Caco-2 (cell line): ENCODE measurements around the gene GPR78. TPM values are rescaled to one million over a fixed set of nuclear protein-coding genes. Genes with fewer than 3 reads are reported as not detected.

Experiments
- BruUV-seq: library from RNA; stranded (reverse); fragments of 400-500 nt; replicated peaks from 2 replicates; lab custom pipeline; 2021; lab: Mats Ljungman, UMichigan
- CTCF ChIA-PET: fragments of 300-600 bp; sonication (Branson Sonifier 250); formaldehyde crosslinking; loops from one replicate; lab custom pipeline; 2022; ENCODE audit warnings: antibody characterized with exemption; lab: Charles Lee
- POLR2A ChIA-PET: fragments of 300-600 bp; sonication (Branson Sonifier 250); formaldehyde crosslinking; loops from one replicate; lab custom pipeline; 2022; ENCODE audit warnings: antibody characterized with exemption; lab: Charles Lee
- DNase-seq, 2 experiments: peaks; one replicate each; pipeline versions ENCODE4 v3.0.0 to v3.0.0-alpha.2; 2020 to 2022
- H3K27me3 ChIP-seq: replicated peaks from 2 replicates; pipeline ENCODE4 v1.6.0; 2011; ENCODE audit warnings: low read length; ENCODE audit not compliant: control insufficient read depth, insufficient read depth
- H3K36me3 ChIP-seq: 2 replicates; pipeline ENCODE4 v1.5.1; 2011; ENCODE audit warnings: low read length; ENCODE audit not compliant: control insufficient read depth, insufficient read depth
- H3K4me1 ChIP-seq: fragments of 250-450 bp; sonication (Bioruptor Pico); 2 replicates; pipeline ENCODE4 v1.5.1; 2020; ENCODE audit warnings: mild to moderate bottlenecking
- H3K4me3 ChIP-seq: 2 replicates; pipeline ENCODE4 v1.5.1; 2011; ENCODE audit warnings: low read depth, mild to moderate bottlenecking, control low read depth, low read length
- H3K9me3 ChIP-seq: fragments of 250-450 bp; sonication (Bioruptor Pico); 2 replicates; pipeline ENCODE4 v1.5.1; 2020; ENCODE audit warnings: mild to moderate bottlenecking, moderate library complexity
- H3K27ac Mint-ChIP-seq: one replicate; pipeline ENCODE4 v1.8.0; 2022; ENCODE audit warnings: mixed read lengths; ENCODE audit not compliant: unreplicated experiment
- H3K27me3 Mint-ChIP-seq: one replicate; pipeline ENCODE4 v1.8.0; 2022; ENCODE audit warnings: mixed read lengths; ENCODE audit not compliant: insufficient read depth, unreplicated experiment
- H3K36me3 Mint-ChIP-seq: one replicate; pipeline ENCODE4 v1.8.0; 2022; ENCODE audit warnings: mild to moderate bottlenecking, mixed read lengths; ENCODE audit not compliant: insufficient read depth, unreplicated experiment
- H3K4me1 Mint-ChIP-seq: one replicate; pipeline ENCODE4 v1.8.0; 2022; ENCODE audit warnings: low read depth, mixed read lengths; ENCODE audit not compliant: unreplicated experiment
- H3K4me3 Mint-ChIP-seq: one replicate; pipeline ENCODE4 v1.8.0; 2022; ENCODE audit warnings: mild to moderate bottlenecking, moderate library complexity, mixed read lengths; ENCODE audit not compliant: unreplicated experiment
- H3K9me3 Mint-ChIP-seq: one replicate; pipeline ENCODE4 v1.8.0; 2022; ENCODE audit warnings: mixed read lengths; ENCODE audit not compliant: unreplicated experiment
- intact Hi-C: fragments of 100-400 bp; cut with micrococcal nuclease; formaldehyde crosslinking; loops from one replicate; pipeline ENCODE4 v1.10.0; 2022; ENCODE audit not compliant: unreplicated experiment
- total RNA-seq: library from RNA; stranded (reverse); gene quantifications from 2 replicates; pipeline ENCODE4 v1.2.3, GENCODE V29; 2022
- TF ChIP-seq, protein P1 (sequence below), 2 experiments: fragments of 200-600 bp in 1 of 2; IDR thresholded peaks; 1 replicate in 1 of 2; 2 replicates in 1 of 2; pipeline versions ENCODE4 v1.5.1 to v1.8.0; 2011 to 2022; ENCODE audit warnings: antibody characterized with exemption in 1 of 2, control low read depth in 1 of 2, inconsistent platforms in 1 of 2, low read depth in 1 of 2, low read length in 1 of 2, mild to moderate bottlenecking in 1 of 2, moderate library complexity in 1 of 2; ENCODE audit not compliant: insufficient read depth in 1 of 2, severe bottlenecking in 1 of 2, unreplicated experiment in 1 of 2

Gene GPR78
- total RNA-seq, 1 experiment from 2014 or later: 0.68 TPM

DNA sequence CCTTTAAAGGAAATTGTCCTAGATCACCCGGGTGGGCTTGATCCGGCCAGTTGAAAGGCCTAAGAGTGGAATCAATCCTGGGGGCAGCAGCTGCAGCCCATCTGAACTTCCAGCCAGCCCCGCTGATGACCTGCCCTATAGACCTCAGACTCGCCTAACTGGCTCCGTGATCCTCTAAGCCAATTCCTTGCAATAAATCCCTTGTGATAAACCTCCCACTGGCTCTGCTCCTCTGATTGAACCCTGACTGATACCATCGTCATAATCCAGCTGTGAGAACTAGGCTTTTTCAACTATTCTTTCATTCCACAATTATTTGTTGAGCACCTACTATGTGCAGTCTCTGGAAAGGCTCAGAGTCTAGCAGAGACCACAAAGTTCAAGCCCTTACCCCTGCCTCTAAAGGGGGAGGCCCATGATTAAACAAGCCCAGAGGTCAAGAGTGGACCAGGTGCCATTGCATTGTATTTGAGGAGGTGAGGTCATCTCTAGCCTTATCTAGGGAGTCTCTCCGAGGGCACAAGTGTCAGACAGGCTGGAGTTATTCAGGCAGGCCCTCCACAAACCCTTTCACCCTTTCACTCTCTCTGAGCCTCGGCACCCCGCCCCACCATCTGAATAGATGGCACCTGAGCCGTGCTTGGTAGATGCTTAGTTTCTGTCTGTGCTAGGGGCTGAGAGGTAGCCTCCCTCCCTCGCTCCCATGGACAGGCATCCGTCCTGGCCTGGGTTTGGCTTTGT lies 20.5 kb upstream of the GPR78 start:
- Mint-ChIP-seq H3K4me3 (no peak overlapping the region), H3K4me1 (peaks cover 28% of the 10 kb centered on the region), H3K27ac (no peak overlapping the region), H3K27me3 (no peaks in the 10 kb centered on the region), H3K9me3 (no peaks in the 10 kb centered on the region), H3K36me3 (peaks cover 5% of the 10 kb centered on the region)
- no peaks in the 10 kb centered on the region for H3K27me3 ChIP-seq
- ChIA-PET CTCF (interaction anchor here (0.8 to 1.0 kb wide), 2 partner anchors 26 to 100 kb away, joined by 3 to 9 read pairs; no protein-coding TSS in a partner anchor), POLR2A (no interaction called here)
- TF ChIP-seq, protein P1, sequence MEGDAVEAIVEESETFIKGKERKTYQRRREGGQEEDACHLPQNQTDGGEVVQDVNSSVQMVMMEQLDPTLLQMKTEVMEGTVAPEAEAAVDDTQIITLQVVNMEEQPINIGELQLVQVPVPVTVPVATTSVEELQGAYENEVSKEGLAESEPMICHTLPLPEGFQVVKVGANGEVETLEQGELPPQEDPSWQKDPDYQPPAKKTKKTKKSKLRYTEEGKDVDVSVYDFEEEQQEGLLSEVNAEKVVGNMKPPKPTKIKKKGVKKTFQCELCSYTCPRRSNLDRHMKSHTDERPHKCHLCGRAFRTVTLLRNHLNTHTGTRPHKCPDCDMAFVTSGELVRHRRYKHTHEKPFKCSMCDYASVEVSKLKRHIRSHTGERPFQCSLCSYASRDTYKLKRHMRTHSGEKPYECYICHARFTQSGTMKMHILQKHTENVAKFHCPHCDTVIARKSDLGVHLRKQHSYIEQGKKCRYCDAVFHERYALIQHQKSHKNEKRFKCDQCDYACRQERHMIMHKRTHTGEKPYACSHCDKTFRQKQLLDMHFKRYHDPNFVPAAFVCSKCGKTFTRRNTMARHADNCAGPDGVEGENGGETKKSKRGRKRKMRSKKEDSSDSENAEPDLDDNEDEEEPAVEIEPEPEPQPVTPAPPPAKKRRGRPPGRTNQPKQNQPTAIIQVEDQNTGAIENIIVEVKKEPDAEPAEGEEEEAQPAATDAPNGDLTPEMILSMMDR (IDR thresholded peaks at IDR 0.05; ENCODE audit: insufficient read depth in 1 of 2, low read depth in 1 of 2, low read length in 1 of 2, severe bottlenecking in 1 of 2, unreplicated experiment in 1 of 2): no peak
- peaks cover 65% of the 10 kb centered on the region for H3K4me1 ChIP-seq
- DNase-seq: peak in 1 of 2 experiments; percentile 30
- no peak overlapping the region for H3K4me3 ChIP-seq
- BruUV-seq: no TSS peak
- no peaks in the 10 kb centered on the region for H3K9me3 ChIP-seq
- H3K36me3 ChIP-seq: no peaks in the 10 kb centered on the region
- intact Hi-C loops: loop anchor here (5.0 kb wide), 1 partner anchor 33 kb away; the partner anchor contains the start of gene CPZ

DNA sequence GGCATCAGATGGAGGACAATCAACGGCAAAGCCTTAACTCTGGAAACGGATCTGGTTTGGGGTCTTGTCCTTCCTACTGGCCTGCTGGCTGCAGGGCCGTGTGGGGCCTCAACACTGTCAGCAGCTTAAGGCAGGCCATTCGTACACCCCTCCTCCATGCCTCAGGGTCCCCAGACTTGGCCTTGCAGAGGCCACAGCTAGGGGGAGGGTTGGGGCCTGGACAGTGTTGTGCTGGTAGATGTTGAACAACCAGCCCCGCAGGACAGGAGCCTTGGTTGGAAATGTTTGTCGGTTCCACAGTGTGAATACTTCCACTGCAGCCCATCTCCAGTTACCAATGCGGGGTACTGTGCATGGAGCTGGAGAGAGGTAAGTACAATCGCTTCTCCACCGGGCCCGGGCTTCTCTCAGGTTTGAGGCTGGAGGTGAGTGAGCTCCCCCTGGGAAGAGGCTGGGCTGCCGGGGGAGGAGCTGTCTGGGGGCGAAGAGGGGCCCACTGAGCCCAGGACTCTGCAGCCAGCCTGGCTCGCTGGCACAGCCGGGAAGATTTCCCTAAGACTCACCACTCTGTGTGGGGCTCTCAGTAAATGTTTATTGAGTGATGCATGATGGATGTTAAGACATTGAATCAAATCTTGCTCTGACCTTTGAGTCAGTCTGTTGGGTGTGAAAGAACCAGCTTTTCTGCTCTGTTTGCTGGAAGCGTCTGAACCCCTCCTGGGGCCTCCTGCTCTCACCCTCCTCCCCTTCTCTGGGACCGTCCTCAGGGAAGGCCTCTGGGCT lies 19.7 kb upstream of the GPR78 start:
- Histone ChIP-seq H3K36me3 (no peaks in the 10 kb centered on the region), H3K4me3 (no peak overlapping the region), H3K27me3 (no peaks in the 10 kb centered on the region), H3K4me1 (peaks cover 64% of the 10 kb centered on the region), H3K9me3 (no peaks in the 10 kb centered on the region)
- peaks cover 5% of the 10 kb centered on the region for H3K36me3 Mint-ChIP-seq
- no TSS peak for BruUV-seq
- H3K4me1 Mint-ChIP-seq: peaks cover 22% of the 10 kb centered on the region
- ChIA-PET CTCF (interaction anchor here (0.8 to 1.2 kb wide), 3 partner anchors 26 to 100 kb away, joined by 3 to 9 read pairs (median 3); no protein-coding TSS in a partner anchor), POLR2A (no interaction called here)
- H3K4me3 Mint-ChIP-seq: no peak overlapping the region
- H3K27me3 Mint-ChIP-seq: no peaks in the 10 kb centered on the region
- intact Hi-C loops: no loop called here
- no peak overlapping the region for H3K27ac Mint-ChIP-seq
- H3K9me3 Mint-ChIP-seq: no peaks in the 10 kb centered on the region
- DNase-seq: peak; percentile 58 to 59
- TF ChIP-seq, protein P1 (IDR thresholded peaks at IDR 0.05; ENCODE audit: insufficient read depth in 1 of 2, low read depth in 1 of 2, low read length in 1 of 2, severe bottlenecking in 1 of 2, unreplicated experiment in 1 of 2): no peak

DNA sequence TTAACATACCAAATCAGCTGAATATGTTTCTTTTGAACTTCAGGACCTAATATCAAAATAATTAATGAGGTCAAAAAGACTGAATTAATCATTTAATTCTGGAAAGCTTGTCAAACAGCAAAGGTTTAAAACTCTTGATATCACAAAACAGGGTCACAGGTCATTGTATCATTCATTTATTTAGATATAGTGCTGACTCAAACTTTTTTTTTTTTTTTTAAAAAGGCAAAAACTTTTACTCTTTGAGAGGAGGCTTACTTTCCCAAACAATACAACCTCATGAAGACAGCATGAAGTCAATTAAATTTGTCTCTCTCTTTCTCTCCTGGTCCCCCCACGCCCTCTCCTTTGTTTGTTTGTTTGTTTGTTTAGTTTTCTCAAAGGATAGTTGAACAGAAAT lies 15.6 kb upstream of the GPR78 start:
- CTCF ChIA-PET: no interaction called here

More for the DNA sequence above, 15.6 kb upstream of the GPR78 start:
- Mint-ChIP-seq H3K9me3 (no peaks in the 10 kb centered on the region), H3K27me3 (no peaks in the 10 kb centered on the region), H3K36me3 (peaks cover 3% of the 10 kb centered on the region), H3K4me1 (peaks cover 21% of the 10 kb centered on the region), H3K4me3 (no peak overlapping the region), H3K27ac (no peak overlapping the region)
- Histone ChIP-seq H3K9me3 (no peaks in the 10 kb centered on the region), H3K4me1 (peaks cover 32% of the 10 kb centered on the region), H3K4me3 (no peak overlapping the region), H3K27me3 (no peaks in the 10 kb centered on the region), H3K36me3 (no peaks in the 10 kb centered on the region)
- POLR2A ChIA-PET: no interaction called here
- no peak for DNase-seq
- no TSS peak for BruUV-seq
- intact Hi-C loops: no loop called here
- TF ChIP-seq, protein P1 (IDR thresholded peaks at IDR 0.05; ENCODE audit: insufficient read depth in 1 of 2, low read depth in 1 of 2, low read length in 1 of 2, severe bottlenecking in 1 of 2, unreplicated experiment in 1 of 2): no peak
